ENCODE data around the gene DHRS7B.
A peak's percentile ranks its signal among the peaks of the same experiment; 100 is the strongest.
"Not testable (repeated sequence)": the region's sequence is repeated elsewhere in the genome, so short reads cannot be mapped to it uniquely, and the experiment has no call there.

DHRS7B gene

DNA sequence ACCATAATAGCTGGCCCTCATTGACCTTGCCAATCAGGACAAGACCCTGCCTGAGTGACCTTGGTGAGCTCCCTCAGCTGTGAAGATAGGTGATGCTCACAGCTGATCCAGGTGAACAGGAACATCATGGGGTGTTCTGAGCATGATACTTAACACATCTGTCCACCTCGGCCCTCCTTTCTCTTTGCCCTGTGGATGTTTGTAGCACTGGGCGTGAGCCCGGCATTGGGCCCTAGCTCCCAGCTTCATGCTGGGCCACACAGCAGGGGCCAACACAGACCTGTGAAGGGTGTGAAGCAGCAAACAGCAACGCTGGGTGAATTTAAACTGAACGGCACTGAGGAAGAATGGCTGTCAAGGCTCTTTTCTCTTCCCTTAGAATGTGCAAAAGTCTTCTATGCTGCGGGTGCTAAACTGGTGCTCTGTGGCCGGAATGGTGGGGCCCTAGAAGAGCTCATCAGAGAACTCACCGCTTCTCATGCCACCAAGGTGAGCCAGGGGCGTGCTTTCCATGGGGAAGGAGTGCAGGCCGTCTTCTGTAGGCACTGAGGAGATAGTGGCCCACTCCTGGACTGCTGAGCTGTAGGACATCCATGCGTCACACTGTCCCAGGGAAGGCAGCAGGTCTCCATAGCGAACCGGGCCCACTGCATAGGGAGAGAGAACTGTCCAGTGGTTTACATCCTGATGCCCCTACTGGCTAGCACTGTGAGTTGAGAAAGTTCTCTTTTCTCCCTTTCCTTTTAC, 51.3 kb downstream of the DHRS7B start:
- DNase-seq (ENCODE audit: low spot score) = peak; percentile 1

DNA sequence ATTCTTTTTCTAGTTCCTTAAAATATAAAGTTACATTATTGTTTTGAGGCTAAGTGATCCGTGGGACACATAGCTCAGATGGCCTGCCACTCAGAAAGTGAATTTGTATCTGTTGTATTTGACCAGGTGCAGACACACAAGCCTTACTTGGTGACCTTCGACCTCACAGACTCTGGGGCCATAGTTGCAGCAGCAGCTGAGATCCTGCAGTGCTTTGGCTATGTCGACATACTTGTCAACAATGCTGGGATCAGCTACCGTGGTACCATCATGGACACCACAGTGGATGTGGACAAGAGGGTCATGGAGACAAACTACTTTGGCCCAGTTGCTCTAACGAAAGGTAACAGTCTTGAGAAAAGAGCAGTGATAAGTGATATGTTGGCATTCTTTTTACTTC, 56.7 kb downstream of the DHRS7B start:
- no peak for DNase-seq (ENCODE audit: low spot score)

DNA sequence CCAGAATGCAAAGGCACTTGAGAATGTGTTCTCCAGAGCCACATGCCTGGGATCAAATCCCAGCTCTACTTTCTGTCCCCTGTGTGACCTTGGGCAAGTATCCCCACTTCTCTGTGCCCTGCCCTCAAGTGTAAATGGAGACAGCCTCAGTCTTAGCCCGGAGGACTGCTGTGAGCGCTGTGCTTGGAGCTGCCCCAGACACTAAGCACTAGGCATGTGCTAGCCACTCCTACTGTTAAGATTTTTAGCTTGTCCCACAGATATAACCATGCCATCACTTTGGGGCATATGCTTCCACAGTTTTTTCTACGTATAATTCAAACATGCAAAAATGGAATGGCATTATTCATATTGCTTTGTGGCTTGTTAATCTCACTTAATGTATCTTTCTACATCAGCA, 57.8 kb downstream of the DHRS7B start:
- no peak for DNase-seq (ENCODE audit: low spot score)

GRCh38 chr17:21185061-21185460, 58.3 kb downstream of the DHRS7B start:
- no peak for DNase-seq (ENCODE audit: low spot score)

DNA sequence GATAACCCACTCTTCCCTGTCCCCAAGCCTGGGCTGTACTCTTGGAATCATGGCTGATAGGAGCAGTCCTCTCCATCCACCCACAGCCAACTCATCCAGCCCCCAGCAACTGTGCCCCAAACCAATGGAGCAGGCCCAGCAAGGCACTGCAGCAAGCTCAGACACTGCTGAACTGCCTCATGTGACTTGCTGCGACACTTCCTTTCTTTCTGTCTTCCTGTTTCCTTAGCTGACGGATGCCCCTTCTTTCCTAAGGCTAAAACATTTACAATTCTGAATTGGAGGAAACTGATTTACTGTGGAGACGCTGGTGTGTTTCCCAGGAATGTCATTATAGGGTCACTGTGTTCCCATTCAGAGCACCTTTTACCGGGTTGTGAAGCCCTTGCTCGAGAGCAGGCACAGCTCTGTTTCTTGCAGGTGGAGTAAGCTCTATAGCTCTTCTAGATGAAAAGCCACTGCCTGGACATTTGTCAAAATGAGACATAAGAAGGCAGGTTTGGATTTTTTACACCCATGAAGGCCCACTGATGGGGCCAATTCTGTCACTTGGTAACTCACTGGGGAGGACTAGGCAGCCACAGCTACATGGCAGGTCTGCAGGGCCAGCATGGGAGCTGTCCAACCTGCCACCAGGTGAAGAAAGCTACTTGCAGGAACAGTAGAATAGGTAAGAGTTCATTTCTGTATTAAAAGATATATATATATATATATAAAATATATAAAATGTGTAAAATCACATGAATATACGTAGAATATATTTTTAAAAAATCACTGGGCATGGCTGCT, 59.8 kb downstream of the DHRS7B start:
- no peak for DNase-seq (ENCODE audit: low spot score)

DNA sequence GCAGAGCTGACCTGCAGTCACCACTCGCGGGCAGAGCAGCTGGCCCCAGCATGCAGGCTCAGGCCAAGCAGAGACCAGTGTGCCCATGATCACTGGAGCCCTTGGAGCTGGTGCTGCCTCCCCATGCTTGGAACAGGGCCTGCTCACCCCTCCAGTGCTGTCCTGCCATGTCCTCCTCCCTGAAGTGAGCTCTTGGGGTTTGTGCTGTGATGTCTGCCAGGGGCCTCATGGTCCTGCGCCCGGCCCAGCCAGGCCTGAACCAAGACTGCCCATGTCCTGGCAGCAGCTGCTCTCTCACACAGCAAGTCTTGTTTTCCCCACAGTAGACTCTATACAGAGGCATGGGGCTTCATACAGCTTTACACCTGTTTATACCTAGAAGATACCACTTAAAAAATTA, 62.6 kb downstream of the DHRS7B start:
- DNase-seq (ENCODE audit: low spot score) = no peak

DNA sequence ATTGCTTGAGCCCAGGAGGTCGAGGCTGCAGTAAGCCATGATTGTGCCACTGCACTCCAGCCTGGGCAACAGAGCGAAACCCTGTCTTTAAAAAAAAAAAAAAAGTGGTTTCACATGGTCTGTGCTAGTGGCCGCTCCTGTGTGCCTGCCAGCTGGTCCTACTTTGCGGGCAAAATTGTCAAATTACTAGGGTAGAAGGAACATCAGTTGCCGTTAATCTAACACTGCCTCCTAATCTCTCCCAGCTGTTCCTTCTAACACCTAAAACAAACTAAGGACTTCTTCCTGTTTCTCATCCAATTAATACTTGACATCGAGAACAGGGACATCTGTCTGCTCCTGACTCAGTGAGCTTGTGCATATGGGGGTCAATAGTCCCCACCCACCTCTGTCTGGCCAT, 63.3 kb downstream of the DHRS7B start:
- DNase-seq (ENCODE audit: low spot score) = no peak

DNA sequence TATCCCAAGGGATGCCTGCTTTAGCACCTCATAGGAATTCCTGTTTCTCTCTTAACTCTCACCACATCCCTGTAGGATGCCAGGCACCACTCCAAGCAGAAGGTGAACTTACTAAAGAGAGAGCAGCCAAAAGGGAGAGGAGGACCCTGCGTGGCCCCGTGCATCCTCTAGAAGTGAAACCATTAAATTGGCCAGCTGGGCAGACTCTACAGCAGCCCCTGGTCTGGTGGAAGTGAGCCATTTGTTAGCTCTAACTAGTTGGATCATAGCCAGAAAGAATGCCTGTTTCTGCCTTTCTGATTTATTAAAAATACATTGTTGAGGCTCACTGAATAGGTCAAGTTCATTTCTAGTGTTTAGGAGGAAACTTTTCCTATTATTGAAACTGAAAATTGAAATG, 64.9 kb downstream of the DHRS7B start:
- no peak for DNase-seq (ENCODE audit: low spot score)

DNA sequence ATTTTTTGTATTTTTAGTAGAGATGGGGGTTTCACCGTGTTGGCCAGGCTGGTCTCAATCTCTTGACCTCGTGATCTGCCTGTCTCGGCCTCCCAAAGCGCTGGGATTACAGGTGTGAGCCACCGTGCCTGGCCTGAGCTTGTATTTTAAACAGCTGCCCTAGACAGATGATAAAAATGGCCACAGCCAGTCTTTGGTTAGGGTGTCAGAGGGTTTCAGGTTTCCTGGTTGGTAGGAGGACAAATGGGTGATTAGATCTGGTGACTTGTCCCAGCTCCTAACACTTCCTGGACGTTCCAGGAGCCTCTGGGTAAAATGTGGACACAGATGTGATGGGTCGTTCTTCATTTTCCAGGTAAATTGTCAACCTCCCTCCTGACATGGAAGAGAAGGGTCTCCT, 65.7 kb downstream of the DHRS7B start:
- DNase-seq (ENCODE audit: low spot score) = not testable (repeated sequence)

DNA sequence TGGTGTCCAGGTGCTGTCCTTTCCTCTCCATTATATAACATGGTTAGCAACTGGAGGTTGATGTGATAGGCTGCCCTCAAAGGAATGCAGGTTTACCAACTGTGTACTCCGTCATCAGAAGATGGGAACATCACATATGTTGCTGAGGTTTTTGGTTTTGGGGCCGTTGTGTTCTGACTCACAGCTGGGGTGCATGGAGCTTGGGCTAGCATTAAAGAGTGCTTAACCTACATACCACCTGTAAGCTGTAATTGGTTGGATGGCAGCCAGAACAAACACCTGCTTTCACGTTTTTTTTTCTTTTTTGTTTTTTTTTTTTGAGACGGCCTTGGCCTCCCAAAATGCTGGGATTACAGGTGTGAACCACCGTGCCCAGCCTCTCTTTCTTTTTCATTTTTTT, 66.3 kb downstream of the DHRS7B start:
- DNase-seq (ENCODE audit: low spot score) = no peak

DNA sequence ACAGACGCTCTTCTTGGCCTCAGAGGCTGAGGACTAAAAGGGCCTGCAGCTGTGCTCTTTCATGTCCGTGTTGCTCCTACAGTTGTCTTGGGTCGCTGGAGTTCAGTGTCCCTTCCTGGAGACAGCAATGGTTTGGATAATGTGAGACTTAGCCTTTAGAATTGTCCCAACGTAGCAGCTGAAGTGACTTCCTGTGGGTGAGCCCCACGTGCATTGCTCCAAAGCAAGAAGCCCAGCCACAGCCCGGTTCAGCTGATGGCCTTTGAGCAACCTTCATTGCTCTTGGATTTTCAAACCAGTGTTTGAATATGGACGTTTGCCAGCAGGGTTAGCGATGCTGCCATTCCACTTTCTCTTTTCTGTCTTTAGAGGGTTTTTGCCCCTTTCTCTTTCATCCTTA, 67.5 kb downstream of the DHRS7B start:
- no peak for DNase-seq (ENCODE audit: low spot score)

DNA sequence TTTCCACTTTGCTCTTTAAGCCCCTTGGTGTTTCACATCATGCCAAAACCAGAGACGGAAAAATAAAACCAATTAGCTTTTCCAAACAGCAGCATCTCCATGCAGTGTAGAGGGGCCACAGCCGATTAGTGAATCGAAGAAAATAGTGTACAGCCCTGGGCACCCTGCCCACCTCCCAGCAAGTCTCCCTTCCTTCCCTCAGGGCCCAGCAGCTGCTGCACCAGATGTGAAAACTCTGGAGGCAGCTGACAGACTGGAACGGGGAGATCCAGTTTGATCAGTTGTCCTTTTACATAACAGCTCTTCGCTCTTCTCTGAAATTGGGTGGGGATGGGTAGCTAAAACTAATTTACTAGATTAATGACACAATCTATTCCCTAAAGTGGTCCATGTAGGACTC, 67.9 kb downstream of the DHRS7B start:
- peak; percentile 52 for DNase-seq (ENCODE audit: low spot score)

GRCh38 chr17:21196126-21196525, 69.4 kb downstream of the DHRS7B start:
- DNase-seq (ENCODE audit: low spot score) = no peak

DNA sequence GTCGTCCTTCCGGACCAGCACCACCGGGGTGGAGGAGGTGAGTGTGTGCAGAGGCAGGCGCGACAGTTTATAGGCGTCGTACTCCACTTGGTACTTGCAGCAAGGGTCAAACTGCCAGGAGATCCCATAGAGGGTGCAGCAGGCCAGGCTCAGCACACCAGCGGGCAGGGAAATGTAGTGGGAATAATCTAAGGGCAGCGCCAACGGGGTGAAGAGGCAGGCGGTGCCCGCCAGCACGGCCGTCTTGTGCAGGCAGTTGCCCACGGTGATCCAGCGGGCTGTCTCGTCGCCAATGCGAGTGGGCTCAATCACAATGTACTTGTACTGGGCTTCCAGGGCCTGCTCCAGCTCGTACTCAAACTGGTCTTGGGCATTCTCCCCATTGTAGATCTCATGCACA, 71.6 kb downstream of the DHRS7B start:
- DNase-seq (ENCODE audit: low spot score) = no peak

DNA sequence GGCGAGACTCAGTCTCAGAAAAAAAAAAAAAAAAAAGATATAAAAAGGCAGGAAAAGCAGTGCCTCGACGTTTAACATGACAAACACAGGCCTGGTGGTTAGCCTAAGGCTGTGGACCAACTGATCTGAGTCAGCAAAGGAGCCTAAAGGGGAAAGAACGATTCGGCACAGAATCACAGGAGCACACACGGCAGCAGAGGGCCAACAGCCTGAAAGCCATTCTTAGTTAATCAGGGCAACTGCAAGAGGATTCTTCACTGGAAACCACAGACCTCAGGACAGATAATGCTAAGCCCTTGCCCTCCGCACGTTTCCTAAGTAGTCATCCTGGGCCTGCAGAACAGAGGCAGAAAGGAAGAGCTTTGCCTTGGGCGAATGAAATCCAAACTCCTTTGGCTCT, 72.5 kb downstream of the DHRS7B start:
- DNase-seq (ENCODE audit: low spot score) = peak; percentile 86

DNA sequence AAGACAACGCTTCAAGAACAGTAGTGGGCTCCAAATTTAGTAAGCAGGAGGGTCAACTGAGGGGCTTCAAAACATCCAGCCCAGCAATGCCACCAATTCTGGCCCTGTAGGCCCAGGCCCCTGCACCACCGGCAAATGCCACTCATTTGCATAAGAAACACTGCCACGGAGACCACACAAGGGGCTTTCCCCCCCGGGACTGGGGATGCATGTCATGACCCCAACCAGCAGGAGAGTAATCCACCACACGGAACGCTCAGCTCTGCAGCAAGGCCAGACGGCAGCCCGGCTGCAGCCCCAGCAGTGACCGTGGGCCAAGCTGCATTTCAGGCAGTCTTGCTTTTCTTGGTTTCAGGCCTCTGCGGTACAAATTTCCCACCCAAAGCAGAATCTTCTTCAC, 73.1 kb downstream of the DHRS7B start:
- DNase-seq (ENCODE audit: low spot score) = no peak

DNA sequence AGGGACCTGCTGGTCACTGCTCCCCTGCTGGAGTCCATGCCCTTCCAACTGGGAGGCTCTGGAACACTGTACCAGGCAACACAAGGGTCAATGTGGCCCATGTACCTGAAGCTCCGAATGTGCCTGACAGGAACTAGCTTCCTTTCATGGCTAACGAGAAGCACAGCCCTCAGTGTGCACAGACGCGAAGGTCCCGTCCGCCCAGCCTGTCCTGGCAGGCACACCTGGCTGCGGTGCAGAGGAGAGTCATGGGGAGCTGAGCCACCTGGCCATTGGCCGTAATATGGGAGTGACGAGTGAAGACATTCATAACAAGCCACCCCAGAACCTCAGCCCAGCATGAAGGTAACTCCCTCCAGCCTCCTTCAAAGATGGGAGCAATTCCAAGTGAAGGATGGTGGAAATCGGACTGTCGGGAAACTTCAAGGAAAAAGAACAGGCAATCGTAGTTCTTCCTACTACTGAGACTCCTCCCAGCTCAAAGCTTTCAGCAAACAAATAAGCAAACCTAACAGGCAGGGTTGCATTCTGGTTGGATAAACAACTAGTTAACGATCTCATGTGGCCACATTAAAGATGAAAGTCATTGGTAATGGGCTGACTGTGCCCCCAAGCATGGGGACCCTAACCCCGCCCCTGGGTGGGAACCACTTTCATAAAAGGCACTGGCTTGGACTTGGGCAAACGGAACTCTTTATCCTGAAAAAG, 74.0 kb downstream of the DHRS7B start:
- DNase-seq (ENCODE audit: low spot score) = no peak

DNA sequence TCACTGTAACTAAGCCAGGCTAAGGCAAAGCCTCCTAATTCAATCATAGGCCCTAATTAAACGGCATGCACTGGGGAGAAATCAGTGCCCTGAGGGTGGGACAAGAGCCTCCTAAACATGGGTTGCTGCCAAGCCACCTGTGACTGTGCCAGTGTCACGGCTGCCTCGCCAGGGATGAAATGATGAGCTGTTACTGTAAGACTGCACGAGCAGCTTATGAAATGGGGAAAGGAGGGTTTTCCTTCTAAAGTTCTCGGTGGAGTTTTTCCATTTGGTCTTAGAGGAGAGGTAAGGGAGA, 74.5 kb downstream of the DHRS7B start:
- DNase-seq (ENCODE audit: low spot score) = peak; percentile 37

DNA sequence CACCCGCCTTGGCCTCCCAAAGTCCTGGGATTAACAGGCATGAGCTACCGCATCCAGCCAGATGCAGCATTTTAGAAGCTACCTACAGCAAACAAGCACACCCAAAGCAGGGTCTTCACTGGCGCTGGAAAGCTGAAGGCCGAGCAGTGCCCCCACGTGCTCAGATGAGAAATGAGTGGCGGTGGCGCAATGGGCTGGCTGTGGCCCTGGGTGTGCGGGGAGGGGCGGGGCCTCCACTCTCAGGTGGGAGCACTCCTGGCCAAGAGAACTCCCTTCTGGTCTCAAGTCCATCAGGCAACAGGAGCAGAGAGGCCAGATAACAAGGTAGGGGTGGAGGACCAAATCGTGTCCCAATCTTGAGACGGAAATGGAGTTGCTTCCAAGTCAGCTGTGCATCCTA, 75.1 kb downstream of the DHRS7B start:
- DNase-seq (ENCODE audit: low spot score) = no peak

DNA sequence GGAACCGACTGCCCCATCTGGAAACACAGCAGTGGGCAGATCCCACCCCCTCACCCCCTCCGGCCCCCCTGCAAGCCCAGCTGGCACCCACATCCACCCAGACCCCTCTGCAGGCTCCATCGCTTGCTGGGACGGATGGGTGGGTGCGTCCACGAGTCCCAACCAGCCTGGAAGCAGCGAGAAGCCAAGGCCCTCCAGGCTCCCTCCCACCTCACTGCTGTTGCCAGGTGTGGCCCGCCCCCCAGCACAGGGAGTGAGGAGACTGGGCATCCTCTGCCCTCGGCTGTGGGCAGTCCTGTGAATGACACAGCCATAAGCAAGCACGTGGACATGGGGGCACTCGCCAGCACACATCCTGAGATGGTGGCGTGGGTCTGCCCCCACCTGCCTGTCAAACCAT, 75.7 kb downstream of the DHRS7B start:
- no peak for DNase-seq (ENCODE audit: low spot score)

DNA sequence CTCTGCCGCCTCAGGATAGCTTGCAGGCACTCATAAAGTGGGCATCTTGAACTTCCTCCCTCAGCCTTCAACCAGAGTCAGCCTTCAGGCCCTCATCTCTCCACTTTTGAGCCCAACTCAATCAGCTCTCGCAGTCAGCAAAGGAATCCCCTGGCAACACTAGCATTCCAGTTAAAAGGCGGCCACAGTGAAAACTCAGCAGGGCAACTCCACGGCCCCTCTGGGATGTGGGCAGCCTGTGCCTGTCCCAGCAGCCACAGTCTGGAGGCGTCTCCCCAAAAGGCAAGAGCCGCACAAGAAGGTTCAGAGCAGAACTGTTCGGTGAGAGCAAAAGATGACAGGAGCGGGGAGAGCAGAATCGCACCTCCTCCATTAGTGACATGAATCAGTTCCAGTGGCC, 78.2 kb downstream of the DHRS7B start:
- no peak for DNase-seq (ENCODE audit: low spot score)

DNA sequence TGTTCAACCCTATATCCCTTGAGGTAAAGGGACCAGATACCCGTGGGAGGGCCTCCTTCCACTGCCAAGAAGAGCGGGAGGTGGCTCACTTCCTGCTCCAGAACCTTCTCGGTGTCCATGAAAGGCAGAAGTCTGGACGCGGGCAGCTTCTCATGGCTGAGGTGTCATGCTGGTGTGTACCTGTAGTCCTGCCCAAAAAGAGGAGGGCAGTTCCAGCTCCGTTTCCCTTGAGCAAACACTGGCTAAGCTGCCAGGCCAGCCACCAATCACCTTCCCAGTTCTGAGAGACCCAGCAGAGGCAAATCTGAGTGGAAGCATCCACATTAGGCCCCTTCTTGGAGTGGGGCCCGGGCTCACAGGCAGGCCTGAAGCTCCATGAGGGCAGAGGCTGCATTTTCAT, 81.6 kb downstream of the DHRS7B start:
- no peak for DNase-seq (ENCODE audit: low spot score)

DNA sequence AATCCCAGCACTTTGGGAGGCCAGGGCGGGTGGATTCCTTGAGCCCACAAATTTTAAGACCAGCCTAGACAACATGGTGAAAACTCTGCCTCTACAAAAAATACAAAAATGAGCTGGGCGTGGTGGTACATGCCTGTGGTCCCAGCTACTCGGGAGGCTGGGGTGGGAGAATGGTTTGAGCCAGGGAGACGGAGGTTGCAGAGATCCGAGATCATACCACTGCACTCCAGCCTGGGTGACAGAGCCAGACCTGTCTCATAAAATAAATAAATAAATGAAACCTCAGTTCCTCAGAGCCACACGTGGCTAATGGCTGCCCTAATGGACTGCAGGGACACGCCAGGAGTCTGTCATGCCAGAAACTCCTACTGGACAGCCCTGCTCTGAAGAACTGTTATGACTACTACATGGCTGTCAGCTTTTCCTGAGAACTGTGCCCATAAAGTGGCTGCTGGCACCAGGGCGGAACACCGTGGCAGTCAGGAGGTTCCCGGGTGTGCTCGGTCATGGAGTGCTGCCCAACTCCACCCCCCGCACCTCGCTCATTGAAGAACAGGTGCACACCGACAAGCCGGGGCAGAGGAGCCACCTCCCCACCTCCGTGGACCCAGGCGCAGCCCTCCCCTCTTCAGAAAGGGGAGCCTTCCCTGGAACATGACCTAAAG, 82.9 kb downstream of the DHRS7B start:
- peak; percentile 36 for DNase-seq (ENCODE audit: low spot score)

Measured in GM03348 (cell line).